Thoracic aorta (tissue), 2 donors: Measurements from ENCODE around the gene CCN5. TPM values are rescaled to one million over a fixed set of nuclear protein-coding genes. Genes with fewer than 3 reads are reported as not detected.
A peak's percentile ranks its signal among the peaks of the same experiment; 100 is the strongest.

Experiments used
- ATAC-seq: fragments of 150-250 bp; one replicate; pipeline ENCODE4 v1.8.0; 2017; ENCODE audit warnings: low read depth; ENCODE audit not compliant: insufficient number of reproducible peaks, low FRiP score
- DNase-seq: peaks from one replicate; pipeline ENCODE4 v3.0.0-alpha.2; 2020; ENCODE audit warnings: low spot score
- H3K27ac ChIP-seq, 2 donors: fragments of 200-600 bp; sonication (generic); 1 replicate in 1 of 2; 2 replicates in 1 of 2; pipeline ENCODE4 v1.5.1; 2016; ENCODE audit warnings: mild to moderate bottlenecking in 2 of 2, moderate library complexity in 2 of 2
- H3K27me3 ChIP-seq: fragments of 200-600 bp; sonication (generic); replicated peaks from 2 replicates; pipeline ENCODE4 v1.6.0; 2016; ENCODE audit warnings: mild to moderate bottlenecking; ENCODE audit not compliant: insufficient read depth
- H3K36me3 ChIP-seq: fragments of 200-600 bp; sonication (generic); one replicate; pipeline ENCODE4 v1.5.1; 2016
- H3K4me1 ChIP-seq, 2 donors: fragments of 200-600 bp; sonication (generic); 1 replicate in 1 of 2; 2 replicates in 1 of 2; pipeline versions ENCODE4 v1.5.1 to v1.6.0; 2016; ENCODE audit warnings: low read depth in 2 of 2, mild to moderate bottlenecking in 1 of 2; ENCODE audit not compliant: control insufficient read depth in 1 of 2
- H3K4me3 ChIP-seq: fragments of 200-600 bp; sonication (generic); 2 replicates; pipeline ENCODE4 v1.5.1; 2016; ENCODE audit warnings: mild to moderate bottlenecking
- H3K9me3 ChIP-seq: fragments of 200-600 bp; sonication (generic); 2 replicates; pipeline ENCODE4 v1.5.1; 2016
- CTCF ChIP-seq: fragments of 200-600 bp; sonication (generic); IDR thresholded peaks from one replicate; pipeline ENCODE4 v1.5.1; 2019; ENCODE audit warnings: antibody characterized with exemption
- total RNA-seq, 2 donors: library from RNA; depleted of rRNA; stranded (reverse); fragments of >200 nt; gene quantifications; one replicate each; pipeline versions ENCODE4 v1.1.0 to v1.2.3, GENCODE V29; 2016

Gene CCN5
- total RNA-seq, 2 donors from 2014 or later = 652 to 994 TPM

GRCh38 chr20:44711237-44711636, 3.9 kb upstream of the CCN5 start:
- TF ChIP-seq CTCF = no peak
- H3K27me3 ChIP-seq = no peaks in the 10 kb centered on the region
- peak overlapping the region in 1 of 2 donors; percentile 99 for H3K27ac ChIP-seq
- ATAC-seq (no peak), DNase-seq (no peak)
- no peaks in the 10 kb centered on the region for H3K9me3 ChIP-seq
- H3K36me3 ChIP-seq = no peaks in the 10 kb centered on the region
- H3K4me1 ChIP-seq = peaks cover 22 to 68% of the 10 kb centered on the region in 2 donors
- H3K4me3 ChIP-seq = no peak overlapping the region

DNA sequence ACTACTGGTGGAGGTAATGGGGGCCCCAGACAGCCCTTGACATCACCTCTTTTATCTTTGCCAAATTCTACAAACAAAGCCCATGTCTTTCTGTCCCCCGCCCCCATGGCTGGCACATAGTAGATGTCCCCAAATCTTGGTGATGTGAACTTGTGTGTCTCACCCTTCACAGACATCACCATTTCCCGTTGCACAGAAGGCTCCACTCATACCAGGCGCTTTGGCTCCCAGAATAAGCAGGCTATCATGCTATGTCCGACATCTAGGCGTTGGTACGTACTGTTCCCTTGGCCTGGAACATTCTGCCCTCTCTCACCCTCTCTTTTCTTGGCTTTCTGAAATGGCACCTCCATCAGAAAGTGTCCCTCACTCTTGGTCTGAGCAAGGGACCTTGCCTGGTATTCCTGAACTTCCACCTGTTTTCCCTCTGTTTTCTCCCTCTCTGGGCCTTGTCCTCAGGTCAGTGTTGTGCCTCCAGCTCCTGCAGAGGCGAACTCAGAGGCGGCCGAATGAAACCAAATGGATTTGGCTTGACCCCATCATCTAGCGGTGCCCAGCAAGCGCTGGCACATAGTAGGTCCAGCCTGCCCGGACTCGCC, 968 bp upstream of the CCN5 start:
- DNase-seq (peak; percentile 60), ATAC-seq (peak; percentile 60)
- no peak for TF ChIP-seq CTCF
- Histone ChIP-seq H3K4me3 (peak overlapping the region; percentile 72), H3K36me3 (no peaks in the 10 kb centered on the region), H3K4me1 (peaks cover 42 to 81% of the 10 kb centered on the region in 2 donors), H3K9me3 (no peaks in the 10 kb centered on the region), H3K27ac (peak overlapping the region; percentile 97 to 99), H3K27me3 (no peaks in the 10 kb centered on the region)

- peak overlapping the region; percentile 97 to 99 for H3K27ac ChIP-seq
- no peaks in the 10 kb centered on the region for H3K9me3 ChIP-seq
- ATAC-seq (no peak), DNase-seq (no peak)
- no peaks in the 10 kb centered on the region for H3K27me3 ChIP-seq
- TF ChIP-seq CTCF = no peak
- no peaks in the 10 kb centered on the region for H3K36me3 ChIP-seq
- peak overlapping the region; percentile 72 for H3K4me3 ChIP-seq
- H3K4me1 ChIP-seq = peaks cover 54 to 96% of the 10 kb centered on the region in 2 donors
These were observed 535 bp downstream of the CCN5 start for GRCh38 chr20:44715499-44716308.

DNA sequence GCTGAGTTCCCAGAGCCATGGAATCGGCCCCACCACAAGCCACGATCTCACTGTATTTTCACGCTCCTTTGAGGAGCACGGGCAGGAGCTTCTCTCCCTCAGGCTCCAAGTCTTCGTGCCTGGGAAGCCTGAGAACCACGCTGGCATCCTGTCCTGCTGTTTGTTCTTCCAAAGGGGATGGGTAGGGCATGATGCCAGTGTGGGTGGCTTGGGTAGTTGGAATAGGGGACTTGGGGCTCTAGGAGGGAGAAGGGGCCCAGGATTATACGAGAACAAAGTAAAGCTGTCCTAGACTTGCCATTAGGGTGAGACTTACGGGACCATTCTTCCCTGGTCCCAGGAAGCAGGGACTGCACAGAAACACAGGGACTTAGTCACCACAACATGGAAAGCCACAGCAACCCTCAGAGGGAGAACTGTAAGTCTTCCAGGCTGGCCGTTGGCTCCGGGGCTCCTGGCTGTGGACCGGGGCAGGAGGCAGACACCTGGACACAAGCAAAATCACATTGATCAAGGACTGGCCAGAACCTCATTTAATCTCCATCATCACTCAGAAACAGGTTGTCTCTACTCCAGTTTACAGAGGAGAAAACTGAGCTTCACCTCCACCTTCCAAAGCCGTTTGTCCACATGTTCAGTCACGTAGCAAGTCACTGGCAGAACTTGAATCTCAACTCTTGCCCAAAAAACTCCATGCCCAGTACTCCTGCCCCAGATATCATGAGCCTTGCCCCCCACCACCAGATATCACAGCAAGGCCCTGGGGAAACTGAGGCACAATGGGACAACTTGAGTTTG, 1.3 kb downstream of the CCN5 start:
- Histone ChIP-seq H3K36me3 (no peaks in the 10 kb centered on the region), H3K4me1 (peaks cover 54 to 98% of the 10 kb centered on the region in 2 donors), H3K27me3 (no peaks in the 10 kb centered on the region), H3K27ac (peak overlapping the region; percentile 97 to 99), H3K9me3 (no peaks in the 10 kb centered on the region), H3K4me3 (peak overlapping the region; percentile 72)
- DNase-seq (no peak), ATAC-seq (no peak)
- TF ChIP-seq CTCF = no peak

DNA sequence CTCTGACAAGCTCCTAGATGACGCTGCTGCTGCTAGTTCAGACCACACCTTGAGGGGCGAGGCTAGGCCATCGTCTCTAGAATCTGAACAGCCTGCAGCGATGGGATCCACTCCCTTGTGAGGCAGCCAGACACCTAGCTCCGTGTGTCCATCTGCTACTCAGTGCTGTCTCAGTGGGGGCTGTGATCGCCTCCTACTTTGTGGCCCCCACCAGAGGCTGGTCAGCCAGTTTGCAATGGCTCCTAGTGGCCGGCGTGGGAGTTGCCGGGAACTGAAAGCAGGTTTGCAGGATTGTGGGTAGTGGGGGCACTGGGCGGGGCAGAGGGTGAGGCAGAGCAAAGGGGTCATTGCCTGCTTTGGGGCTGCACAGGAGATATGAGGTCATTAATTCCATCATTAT, 2.8 kb downstream of the CCN5 start:
- no peaks in the 10 kb centered on the region for H3K9me3 ChIP-seq
- H3K4me1 ChIP-seq = peaks cover 54 to 100% of the 10 kb centered on the region in 2 donors

More for the DNA sequence above, 2.8 kb downstream of the CCN5 start:
- no peak for DNase-seq
- peak overlapping the region; percentile 97 to 99 for H3K27ac ChIP-seq
- peak overlapping the region; percentile 72 for H3K4me3 ChIP-seq
- TF ChIP-seq CTCF = peak; percentile 44
- H3K27me3 ChIP-seq = no peaks in the 10 kb centered on the region
- ATAC-seq = no peak
- H3K36me3 ChIP-seq = peaks cover 7% of the 10 kb centered on the region
